ENCODE data around the gene NR2F6. TPM values are rescaled to one million over a fixed set of nuclear protein-coding genes. Genes with fewer than 3 reads are reported as not detected.

NR2F6 gene
- total RNA-seq, 1 donor from 2014 or later, result 69.9 TPM

DNA sequence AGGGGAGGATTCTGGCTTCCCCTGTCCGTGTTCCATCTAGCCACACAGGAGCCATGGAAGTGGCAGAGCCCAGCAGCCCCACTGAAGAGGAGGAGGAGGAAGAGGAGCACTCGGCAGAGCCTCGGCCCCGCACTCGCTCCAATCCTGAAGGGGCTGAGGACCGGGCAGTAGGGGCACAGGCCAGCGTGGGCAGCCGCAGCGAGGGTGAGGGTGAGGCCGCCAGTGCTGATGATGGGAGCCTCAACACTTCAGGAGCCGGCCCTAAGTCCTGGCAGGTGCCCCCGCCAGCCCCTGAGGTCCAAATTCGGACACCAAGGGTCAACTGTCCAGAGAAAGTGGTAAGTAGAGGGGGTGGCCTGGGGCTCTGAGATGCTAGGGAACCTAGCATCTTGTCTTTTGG, 23.0 kb upstream of the NR2F6 start:
- TF ChIP-seq, protein P1, sequence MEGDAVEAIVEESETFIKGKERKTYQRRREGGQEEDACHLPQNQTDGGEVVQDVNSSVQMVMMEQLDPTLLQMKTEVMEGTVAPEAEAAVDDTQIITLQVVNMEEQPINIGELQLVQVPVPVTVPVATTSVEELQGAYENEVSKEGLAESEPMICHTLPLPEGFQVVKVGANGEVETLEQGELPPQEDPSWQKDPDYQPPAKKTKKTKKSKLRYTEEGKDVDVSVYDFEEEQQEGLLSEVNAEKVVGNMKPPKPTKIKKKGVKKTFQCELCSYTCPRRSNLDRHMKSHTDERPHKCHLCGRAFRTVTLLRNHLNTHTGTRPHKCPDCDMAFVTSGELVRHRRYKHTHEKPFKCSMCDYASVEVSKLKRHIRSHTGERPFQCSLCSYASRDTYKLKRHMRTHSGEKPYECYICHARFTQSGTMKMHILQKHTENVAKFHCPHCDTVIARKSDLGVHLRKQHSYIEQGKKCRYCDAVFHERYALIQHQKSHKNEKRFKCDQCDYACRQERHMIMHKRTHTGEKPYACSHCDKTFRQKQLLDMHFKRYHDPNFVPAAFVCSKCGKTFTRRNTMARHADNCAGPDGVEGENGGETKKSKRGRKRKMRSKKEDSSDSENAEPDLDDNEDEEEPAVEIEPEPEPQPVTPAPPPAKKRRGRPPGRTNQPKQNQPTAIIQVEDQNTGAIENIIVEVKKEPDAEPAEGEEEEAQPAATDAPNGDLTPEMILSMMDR (IDR thresholded peaks at IDR 0.05; ENCODE audit: unreplicated experiment), result no peak
- peaks cover 14% of the 10 kb centered on the region for H3K36me3 Mint-ChIP-seq (ENCODE audit: low read depth, unreplicated experiment)
- no peak overlapping the region for H3K27ac Mint-ChIP-seq (ENCODE audit: unreplicated experiment)
- peak overlapping the region; percentile 92 for H3K4me3 Mint-ChIP-seq (ENCODE audit: unreplicated experiment)
- peaks cover 17% of the 10 kb centered on the region for H3K4me1 Mint-ChIP-seq (ENCODE audit: unreplicated experiment)
- DNase-seq (ENCODE audit: low spot score), result no peak
- peaks cover 11% of the 10 kb centered on the region for H3K27me3 Mint-ChIP-seq (ENCODE audit: unreplicated experiment)
- no peaks in the 10 kb centered on the region for H3K9me3 Mint-ChIP-seq (ENCODE audit: unreplicated experiment)

DNA sequence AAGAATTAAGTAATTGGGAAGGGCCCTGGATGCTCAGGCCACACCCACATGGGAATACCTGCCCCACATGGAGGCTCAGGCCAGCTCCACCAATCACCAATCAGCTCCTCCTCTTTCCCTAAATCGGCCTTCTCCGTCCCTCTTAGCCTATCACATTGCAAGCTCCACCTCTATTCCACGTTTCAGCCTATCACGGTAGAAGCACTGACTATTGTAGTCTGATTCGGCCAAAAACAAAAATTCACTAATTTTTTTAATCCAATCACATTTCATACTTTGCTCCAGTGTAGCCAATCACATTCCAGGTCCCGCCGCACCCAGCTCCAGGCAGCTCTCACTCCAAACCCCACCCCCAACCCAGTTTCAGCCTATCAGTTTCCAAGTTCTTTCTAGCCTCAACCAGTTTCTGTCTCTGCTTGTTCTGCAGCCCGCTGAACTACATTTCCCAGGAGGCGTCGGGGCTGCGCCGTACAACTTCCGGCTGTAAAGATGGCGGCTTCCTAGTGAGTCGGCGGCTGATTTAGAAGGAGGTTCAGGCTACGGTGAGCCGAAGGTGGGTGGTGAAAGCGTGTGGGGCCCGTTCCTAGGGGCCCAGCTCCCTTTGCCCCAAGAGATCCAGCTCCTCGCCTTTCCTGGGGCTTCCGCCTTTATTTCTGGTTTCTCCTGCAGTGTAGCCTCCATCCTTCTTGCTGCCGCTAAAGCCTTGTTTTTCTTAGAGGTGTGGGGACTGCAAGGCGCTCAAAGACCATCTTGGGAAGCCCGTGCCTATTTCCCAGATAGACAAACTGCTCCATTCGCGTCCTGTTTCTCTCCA, 21.5 kb upstream of the NR2F6 start, which contains the start of gene BABAM1:
Gene BABAM1 (plus strand): TSS at position 469 of the 814 bp plus-strand sequence. CDS start 1,364 bp downstream, outside the sequence.
- H3K27me3 Mint-ChIP-seq (ENCODE audit: unreplicated experiment), result peaks cover 17% of the 10 kb centered on the region

DNA sequence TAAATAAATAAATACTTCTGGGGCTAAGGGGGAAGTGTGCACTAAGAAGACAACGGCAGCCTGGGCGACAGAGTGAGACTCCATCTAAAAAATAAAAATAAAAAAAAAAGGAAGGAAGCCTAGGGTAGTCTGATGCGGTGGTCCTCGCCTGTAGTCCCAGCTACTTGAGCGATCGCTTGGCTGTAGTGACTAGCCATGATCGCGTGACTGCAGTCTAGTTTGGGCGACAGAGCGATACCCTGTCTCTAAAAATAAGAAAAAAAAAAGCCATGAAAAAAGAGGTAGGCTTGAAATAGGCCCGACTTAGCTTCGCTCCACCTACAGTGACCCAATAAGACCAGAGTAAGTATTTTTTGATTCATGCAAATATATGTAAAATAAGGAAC, 20.9 kb upstream of the NR2F6 start:
- H3K36me3 Mint-ChIP-seq (ENCODE audit: low read depth, unreplicated experiment), result peaks cover 14% of the 10 kb centered on the region
- peak overlapping the region; percentile 89 for H3K27ac Mint-ChIP-seq (ENCODE audit: unreplicated experiment)
- H3K9me3 Mint-ChIP-seq (ENCODE audit: unreplicated experiment), result no peaks in the 10 kb centered on the region
- peaks cover 31% of the 10 kb centered on the region for H3K4me1 Mint-ChIP-seq (ENCODE audit: unreplicated experiment)
- H3K27me3 Mint-ChIP-seq (ENCODE audit: unreplicated experiment), result peaks cover 17% of the 10 kb centered on the region
- peak overlapping the region; percentile 92 for H3K4me3 Mint-ChIP-seq (ENCODE audit: unreplicated experiment)
- TF ChIP-seq, protein P1 (IDR thresholded peaks at IDR 0.05; ENCODE audit: unreplicated experiment), result no peak
- no peak for DNase-seq (ENCODE audit: low spot score)

More for the DNA sequence above, 21.5 kb upstream of the NR2F6 start, which contains the start of gene BABAM1:
- Mint-ChIP-seq H3K4me1 (ENCODE audit: unreplicated experiment) (peaks cover 30% of the 10 kb centered on the region), H3K36me3 (ENCODE audit: low read depth, unreplicated experiment) (peaks cover 14% of the 10 kb centered on the region), H3K27ac (ENCODE audit: unreplicated experiment) (peak within 1 kb of the TSS; percentile 89), H3K9me3 (ENCODE audit: unreplicated experiment) (no peaks in the 10 kb centered on the region), H3K4me3 (ENCODE audit: unreplicated experiment) (peak within 1 kb of the TSS; percentile 92)
- peak; percentile 91 for DNase-seq (ENCODE audit: low spot score)
- TF ChIP-seq, protein P1 (IDR thresholded peaks at IDR 0.05; ENCODE audit: unreplicated experiment), result no peak

DNA sequence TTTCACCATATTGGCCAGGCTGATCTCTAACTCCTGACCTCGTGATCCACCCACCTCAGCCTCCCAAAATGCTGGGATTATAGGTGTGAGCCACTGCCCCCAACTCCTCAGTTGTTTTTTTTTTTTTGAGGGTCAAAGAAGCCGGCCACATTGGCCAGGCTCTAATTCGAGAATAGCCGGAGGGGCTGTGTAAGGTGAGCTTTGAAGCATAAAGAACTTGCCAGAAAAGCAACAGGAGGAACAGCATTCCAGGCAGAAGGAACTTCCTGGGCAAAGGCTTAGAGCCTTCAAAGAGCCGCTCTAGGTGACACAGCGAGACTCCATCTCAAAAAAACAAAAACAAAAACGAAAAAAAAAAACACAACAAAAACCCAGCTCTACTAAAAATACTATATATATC, 20.3 kb upstream of the NR2F6 start:
- Mint-ChIP-seq H3K27me3 (ENCODE audit: unreplicated experiment) (peaks cover 17% of the 10 kb centered on the region), H3K27ac (ENCODE audit: unreplicated experiment) (peak overlapping the region; percentile 48), H3K36me3 (ENCODE audit: low read depth, unreplicated experiment) (peaks cover 11% of the 10 kb centered on the region), H3K4me3 (ENCODE audit: unreplicated experiment) (no peak overlapping the region), H3K4me1 (ENCODE audit: unreplicated experiment) (peaks cover 32% of the 10 kb centered on the region), H3K9me3 (ENCODE audit: unreplicated experiment) (no peaks in the 10 kb centered on the region)
- DNase-seq (ENCODE audit: low spot score), result no peak
- TF ChIP-seq, protein P1 (IDR thresholded peaks at IDR 0.05; ENCODE audit: unreplicated experiment), result no peak

DNA sequence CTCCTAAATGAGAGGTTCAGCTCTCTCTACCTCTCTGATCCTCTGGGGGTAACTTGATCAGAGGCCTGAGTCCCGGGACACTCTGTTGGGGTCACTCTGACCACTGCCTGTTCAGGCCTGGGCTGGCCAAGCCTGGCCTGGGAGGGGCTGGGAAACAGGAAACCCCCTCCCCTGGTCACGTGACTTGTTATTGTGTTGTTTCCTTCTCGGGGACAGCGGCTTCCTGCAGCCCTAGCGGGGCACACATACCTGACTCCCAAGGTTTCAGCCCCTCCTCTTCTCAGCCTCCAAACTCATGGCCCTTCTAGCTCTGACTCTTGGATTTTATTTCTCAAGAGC, 18.9 kb upstream of the NR2F6 start, which contains the start of gene USHBP1:
Gene USHBP1 (minus strand): TSS at position 105 of the 339 bp plus-strand sequence. CDS start 446 bp downstream, outside the sequence.
- TF ChIP-seq, protein P1 (IDR thresholded peaks at IDR 0.05; ENCODE audit: unreplicated experiment), result no peak
- DNase-seq (ENCODE audit: low spot score), result peak; percentile 75
- H3K4me3 Mint-ChIP-seq (ENCODE audit: unreplicated experiment), result peak within 1 kb of the TSS; percentile 92
- H3K36me3 Mint-ChIP-seq (ENCODE audit: low read depth, unreplicated experiment), result peaks cover 20% of the 10 kb centered on the region
- H3K9me3 Mint-ChIP-seq (ENCODE audit: unreplicated experiment), result no peaks in the 10 kb centered on the region
- H3K4me1 Mint-ChIP-seq (ENCODE audit: unreplicated experiment), result peaks cover 37% of the 10 kb centered on the region
- peaks cover 19% of the 10 kb centered on the region for H3K27me3 Mint-ChIP-seq (ENCODE audit: unreplicated experiment)
- H3K27ac Mint-ChIP-seq (ENCODE audit: unreplicated experiment), result peak within 1 kb of the TSS; percentile 100

Measured in endothelial cell (in vitro differentiated cells).